ENCODE data around the gene PARD3B. TPM values are rescaled to one million over a fixed set of nuclear protein-coding genes. Genes with fewer than 3 reads are reported as not detected.

The PARD3B gene
- total and polyA plus RNA-seq, 10 of the 15 experiments (the other 5 are each of a cell fraction or from before 2014, with no cell fraction given), result 0.01 to 0.54 (median 0.07) TPM; not detected in 7

GRCh38 chr2:205129531-205129930, 584.3 kb downstream of the PARD3B start (continued):
- no peak for TF ChIP-seq PBX3 (IDR thresholded peaks at IDR 0.05; ENCODE audit: insufficient replicate concordance, low read depth, low read length)
- TF ChIP-seq E2F4 (IDR thresholded peaks at IDR 0.05; ENCODE audit: low read depth, low read length), result no peak
- no peak for TF ChIP-seq FOXM1 (IDR thresholded peaks at IDR 0.05; ENCODE audit: low read depth, low read length)
- TF ChIP-seq USF2 (IDR thresholded peaks at IDR 0.05; ENCODE audit: borderline replicate concordance, low read depth, low read length), result no peak
- TF ChIP-seq SMAD5 (IDR thresholded peaks at IDR 0.05; ENCODE audit: low read depth), result no peak

- H3K4me1 ChIP-seq (ENCODE audit: control insufficient read depth, insufficient read depth, low read length), result no peaks in the 10 kb centered on the region
- FAIRE-seq, result no peak
- no peak for DNase-seq (ENCODE audit: low read depth, low spot score)
- WGBS (ENCODE audit: insufficient coverage, insufficient replicate concordance, low lambda C conversion rate, missing lambda C conversion rate), result 7% methylated on average over 4 of the region's 4 CpGs
- no peak overlapping the region for H3K4me2 ChIP-seq (ENCODE audit: control insufficient read depth, insufficient read depth)
- intact Hi-C loops (cut with micrococcal nuclease; ENCODE audit: unreplicated experiment) (no loop called here), in situ Hi-C loops (cut with MboI) (no loop called here)
- RAD21 ChIA-PET (ENCODE audit: unreplicated experiment), result no interaction called here
- no peaks in the 10 kb centered on the region for H3K36me3 ChIP-seq (ENCODE audit: control insufficient read depth in 2 of 2, insufficient read depth in 2 of 2, low read length in 1 of 2)
- no peak overlapping the region for H3K4me3 ChIP-seq
- H3K9ac ChIP-seq (ENCODE audit: control insufficient read depth, insufficient read depth, low read length), result no peak overlapping the region
- POLR2A ChIA-PET, result no interaction called here
- no TSS peak for BruUV-seq (replicated peaks)
- H3K27ac ChIP-seq (ENCODE audit: control insufficient read depth, insufficient read depth), result no peak overlapping the region
- CTCF ChIA-PET, result no interaction called here
- no peaks in the 10 kb centered on the region; a peak in 1 of 4 replicates for H3K27me3 ChIP-seq (replicated peaks in 1 of 2; ENCODE audit: control insufficient read depth in 2 of 2, insufficient read depth in 2 of 2, low read length in 1 of 2)
- H3K79me2 ChIP-seq (ENCODE audit: control insufficient read depth, insufficient read depth, low read length), result no peaks in the 10 kb centered on the region
- no peaks in the 10 kb centered on the region for H4K20me1 ChIP-seq (ENCODE audit: control insufficient read depth, insufficient read depth)
- SMC1A ChIA-PET (ENCODE audit: uncharacterized antibody, unreplicated experiment), result interaction anchor here (1.7 kb wide), 1 partner anchor 18 kb away, joined by 3 read pairs; no protein-coding TSS in a partner anchor
- H2AFZ ChIP-seq (ENCODE audit: control insufficient read depth, low read depth, low read length), result no peak overlapping the region
- H3K9me3 ChIP-seq (replicated peaks; ENCODE audit: control insufficient read depth, insufficient read depth, low read length), result no peaks in the 10 kb centered on the region
- ATAC-seq, result no peak
- TF ChIP-seq ZNF687 (IDR thresholded peaks at IDR 0.05), result no peak
- TF ChIP-seq ZBTB4 (CRISPR knock-in tag; IDR thresholded peaks at IDR 0.05), result no peak
Measured at GRCh38 chr2:205130111-205130829, 585.0 kb downstream of the PARD3B start.
